DMS153 treated with DMSO at 0.1 percent for 48 hours (cell line): ENCODE measurements around the gene ZNF507.
"Not testable (repeated sequence)": the region's sequence is repeated elsewhere in the genome, so short reads cannot be mapped to it uniquely, and the experiment has no call there.

ENCODE experiments used
- DNase-seq: peaks from one replicate; lab custom pipeline; 2025; ENCODE audit not compliant: unreplicated experiment; lab: John Stamatoyannopoulos, UW

The ZNF507 gene

GRCh38 chr19:32367063-32367462 lies 21.7 kb downstream of the ZNF507 start:
- DNase-seq, result no peak

DNA sequence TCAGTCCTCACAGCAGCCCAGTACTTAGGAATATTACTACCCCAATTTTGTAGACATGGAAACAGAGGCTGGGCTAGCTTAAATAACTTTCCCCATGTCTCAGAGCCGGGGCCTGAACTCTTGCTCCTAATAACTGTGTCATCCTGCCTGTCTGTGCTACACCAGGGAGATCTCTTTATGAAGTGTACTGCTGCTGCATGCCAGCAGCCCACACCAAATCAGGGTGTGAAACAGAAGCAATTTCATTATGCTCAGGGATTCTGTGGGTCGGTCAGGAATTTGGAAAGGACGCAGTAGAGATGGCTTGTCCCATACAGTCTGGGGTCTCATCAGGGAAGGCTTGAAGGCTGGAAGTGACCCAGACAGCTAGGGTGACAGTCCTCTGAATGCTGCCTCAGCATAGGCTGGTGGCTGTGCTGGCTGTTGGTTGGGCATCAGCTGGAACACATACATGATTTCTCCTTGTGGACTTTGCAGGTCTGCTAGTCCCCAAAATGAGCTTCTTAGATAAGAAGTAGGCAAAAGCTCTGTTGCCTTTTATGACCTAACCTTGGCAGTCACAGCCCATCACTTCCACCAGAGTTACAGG lies 22.6 kb downstream of the ZNF507 start:
- no peak for DNase-seq

DNA sequence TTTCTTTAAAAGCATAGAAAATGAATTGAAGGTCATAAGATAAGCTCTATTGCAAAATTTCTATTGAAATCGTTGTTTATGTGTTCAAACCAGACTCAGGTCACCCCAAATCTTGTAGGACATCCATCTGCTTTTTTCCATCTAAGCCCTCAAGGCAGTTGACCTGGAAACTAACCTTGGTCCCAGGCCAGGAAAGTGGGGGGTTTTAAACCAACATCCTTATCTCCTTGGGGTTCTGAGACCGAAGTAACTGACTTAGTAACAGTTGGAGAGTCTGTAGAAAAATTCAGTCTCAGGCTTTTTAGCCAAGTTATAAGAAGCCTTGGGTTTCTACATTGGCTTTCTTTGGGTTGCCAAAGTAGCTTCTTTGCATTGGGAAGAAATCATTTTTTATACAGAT lies 23.4 kb downstream of the ZNF507 start:
- DNase-seq, result no peak

GRCh38 chr19:32372726-32373517 lies 27.5 kb downstream of the ZNF507 start:
- no peak for DNase-seq

GRCh38 chr19:32373585-32374295 lies 28.3 kb downstream of the ZNF507 start:
- DNase-seq, result peak; percentile 88

- not testable (repeated sequence) for DNase-seq
Observed at GRCh38 chr19:32374362-32374761, 29.0 kb downstream of the ZNF507 start.

DNA sequence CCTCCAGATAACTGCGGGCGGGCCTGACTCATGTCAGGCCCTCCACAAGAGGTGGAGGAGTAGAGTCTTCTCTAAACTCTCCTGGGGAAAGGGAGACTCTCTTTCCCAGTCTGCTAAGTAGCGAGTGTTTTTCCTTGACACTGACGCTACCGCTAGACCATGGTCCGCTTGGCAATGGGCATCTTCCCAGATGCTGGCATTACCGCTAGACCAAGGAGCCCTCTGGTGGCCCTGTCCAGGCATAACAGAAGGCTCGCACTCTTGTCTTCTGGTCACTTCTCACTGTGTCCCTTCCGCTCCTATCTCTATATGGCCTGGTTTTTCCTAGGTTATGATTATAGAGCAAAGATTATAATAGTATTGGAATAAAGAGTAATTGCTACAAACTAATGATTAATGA lies 31.7 kb downstream of the ZNF507 start:
- not testable (repeated sequence) for DNase-seq

- no peak for DNase-seq
Observed at GRCh38 chr19:32380269-32380668, 34.9 kb downstream of the ZNF507 start.

GRCh38 chr19:32387701-32388392 lies 42.4 kb downstream of the ZNF507 start:
- DNase-seq, result peak; percentile 54

DNA sequence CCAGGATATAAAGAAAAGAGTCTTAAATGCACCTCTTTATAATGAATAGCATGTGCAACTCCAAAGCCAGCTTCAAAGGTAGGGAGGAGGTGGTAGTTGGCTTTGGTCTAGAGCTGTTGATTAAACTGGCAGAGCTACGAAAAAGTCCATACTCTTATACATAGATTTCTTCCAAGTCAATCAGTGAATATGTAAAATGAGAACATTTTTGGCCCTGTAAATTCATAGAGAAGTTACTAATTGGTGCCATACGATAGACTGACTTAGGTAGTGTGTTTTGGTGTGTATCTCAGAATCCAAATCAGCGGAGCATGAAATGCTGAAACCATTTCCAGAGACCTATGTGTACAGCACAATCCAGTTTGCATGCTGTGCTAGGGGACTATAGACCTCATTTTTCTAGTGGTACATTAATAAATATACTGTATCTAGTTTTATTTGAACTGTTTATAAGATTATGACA lies 43.0 kb downstream of the ZNF507 start:
- no peak for DNase-seq

DNA sequence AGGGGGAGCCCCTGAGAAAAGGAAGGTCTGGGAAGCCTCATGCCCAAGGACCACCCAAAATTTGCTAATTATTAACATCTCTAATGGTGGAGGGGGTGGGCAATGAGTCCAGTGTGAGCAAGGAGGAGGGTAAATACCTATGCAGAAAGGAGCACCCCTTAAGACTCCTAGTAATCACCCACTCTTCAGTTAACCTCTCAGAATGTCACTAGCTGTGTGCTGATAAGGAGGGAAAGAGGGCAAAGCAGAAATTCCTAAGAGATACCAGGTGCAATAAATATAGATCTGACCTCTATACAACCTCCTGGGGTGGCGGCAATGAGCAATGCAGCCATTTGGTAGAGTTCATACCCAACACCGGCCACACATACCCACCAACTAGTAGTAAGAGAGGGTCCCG lies 47.5 kb downstream of the ZNF507 start:
- DNase-seq, result no peak

- DNase-seq, result no peak
Observed at GRCh38 chr19:32396046-32396652, 50.7 kb downstream of the ZNF507 start.

- DNase-seq, result no peak
Observed at GRCh38 chr19:32397671-32398101, 52.3 kb downstream of the ZNF507 start.

DNA sequence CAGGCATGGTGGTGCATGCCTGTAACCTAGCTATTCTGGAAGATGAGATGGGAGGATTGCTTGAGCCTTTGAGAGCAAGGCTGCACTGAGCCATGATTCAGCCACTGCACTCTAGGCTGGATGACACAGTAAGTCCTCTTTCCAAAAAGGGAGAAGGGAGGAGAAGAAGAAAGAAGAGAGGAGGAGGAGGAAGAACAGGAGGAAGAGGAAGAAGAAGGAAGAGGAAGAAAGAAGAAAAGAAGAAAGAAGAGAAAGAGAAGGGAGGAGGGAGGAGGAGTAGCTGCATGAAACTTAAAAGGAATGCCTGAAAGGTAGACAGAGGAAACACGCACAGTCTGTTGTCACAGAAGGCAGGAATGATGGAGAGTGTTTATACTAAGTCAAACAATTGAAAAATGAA lies 56.6 kb downstream of the ZNF507 start:
- no peak for DNase-seq

- DNase-seq, result no peak
Observed at GRCh38 chr19:32403291-32403995, 58.0 kb downstream of the ZNF507 start.

GRCh38 chr19:32404213-32404932 lies 59.0 kb downstream of the ZNF507 start:
- no peak for DNase-seq

DNA sequence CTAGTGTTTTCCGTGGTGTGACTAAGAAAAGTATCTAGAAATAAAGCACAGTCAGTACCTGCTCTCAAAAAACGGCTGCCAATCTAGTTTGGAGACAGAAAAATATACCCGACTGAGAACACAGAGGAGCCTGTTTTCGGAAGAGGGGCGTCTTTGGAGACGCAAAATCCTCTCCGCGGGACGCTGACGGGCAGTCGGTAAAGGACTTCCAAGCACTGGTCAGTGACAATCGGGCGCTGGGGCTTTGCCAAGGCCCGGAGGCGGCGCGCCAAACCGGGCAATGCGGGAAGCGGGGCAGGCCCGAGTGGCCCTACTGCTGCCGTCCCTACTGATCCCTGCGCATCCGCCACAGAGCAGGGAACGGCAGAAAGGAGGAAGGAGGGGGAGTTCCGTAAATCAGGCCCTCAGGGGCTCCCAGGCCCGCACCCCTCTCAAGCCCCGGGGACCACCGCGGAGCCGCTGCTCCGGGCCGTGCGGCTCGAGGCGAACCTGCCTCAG lies 59.6 kb downstream of the ZNF507 start:
- no peak for DNase-seq

DNA sequence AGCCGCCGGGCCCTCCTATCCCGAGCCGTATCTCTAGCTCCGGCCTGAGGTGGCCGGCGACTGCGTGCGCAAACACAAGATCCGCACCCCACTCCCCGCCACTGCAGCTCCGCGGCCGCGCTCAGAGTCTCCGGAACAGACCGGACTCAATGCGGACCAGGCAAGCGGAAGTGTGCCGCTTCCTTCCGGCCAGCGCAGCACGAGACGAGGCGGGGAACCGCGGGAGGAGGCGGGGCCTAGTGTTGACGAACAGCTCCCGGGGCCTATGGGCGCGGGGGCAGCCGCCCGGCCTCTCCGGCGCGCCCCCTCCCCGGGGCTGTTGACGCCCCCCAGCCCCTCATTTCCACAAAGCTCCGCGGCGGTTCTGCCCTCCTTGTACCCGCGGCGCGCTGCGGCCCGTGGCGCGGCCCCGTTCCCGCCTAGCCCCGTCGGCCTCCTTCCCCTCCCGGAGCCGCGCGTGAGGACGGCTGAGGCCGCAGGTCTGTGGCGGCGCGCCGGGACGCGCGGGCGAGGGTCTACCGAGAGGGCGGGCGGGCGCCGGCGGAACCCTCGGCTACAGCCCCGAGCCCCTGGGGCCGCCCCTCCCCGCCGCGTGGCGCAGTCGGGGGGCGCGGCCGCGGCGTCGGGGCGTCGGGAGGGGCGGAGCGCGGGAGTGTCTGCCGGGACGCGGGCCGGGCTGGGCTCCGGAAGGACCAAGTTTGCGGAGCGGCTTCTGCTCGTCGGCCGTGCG lies 60.2 kb downstream of the ZNF507 start, which contains the start of gene DPY19L3:
Gene DPY19L3 (plus strand): TSS at position 340 of the 730 bp plus-strand sequence. CDS start 2,484 bp downstream, outside the sequence.
- peak; percentile 76 for DNase-seq
